Measurements from ENCODE around the gene GAA. TPM values are rescaled to one million over a fixed set of nuclear protein-coding genes. Genes with fewer than 3 reads are reported as not detected.
"Not testable (repeated sequence)": the region's sequence is repeated elsewhere in the genome, so short reads cannot be mapped to it uniquely, and the experiment has no call there.

GAA gene
- total RNA-seq, 1 donor from 2014 or later: 19.6 TPM

GRCh38 chr17:80084773-80085172 lies 16.6 kb upstream of the GAA start:
- Mint-ChIP-seq H3K9me3 (no peaks in the 10 kb centered on the region), H3K27ac (no peak overlapping the region), H3K36me3 (ENCODE audit: low read depth) (no peaks in the 10 kb centered on the region), H3K4me3 (no peak overlapping the region), H3K27me3 (peaks cover 2% of the 10 kb centered on the region), H3K4me1 (peaks cover 2% of the 10 kb centered on the region)
- intact Hi-C loops (cut with micrococcal nuclease): loop anchor here (5.0 kb wide), 1 partner anchor 63 kb away; the partner anchor contains the start of gene EIF4A3
- CTCF ChIA-PET: interaction anchor here (1.0 to 1.5 kb wide), 2 partner anchors 17 to 76 kb away, joined by 3 to 4 read pairs; partner anchors contain the start of gene GAA
- POLR2A ChIA-PET: no interaction called here
- ATAC-seq (ENCODE audit: low read depth) (no peak), DNase-seq (no peak)
- no peak for TF ChIP-seq CTCF (IDR thresholded peaks at IDR 0.05)

GRCh38 chr17:80086081-80086480 lies 15.3 kb upstream of the GAA start:
- Mint-ChIP-seq H3K27me3 (peaks cover 2% of the 10 kb centered on the region), H3K36me3 (ENCODE audit: low read depth) (no peaks in the 10 kb centered on the region), H3K4me1 (peaks cover 2% of the 10 kb centered on the region), H3K4me3 (no peak overlapping the region), H3K27ac (no peak overlapping the region), H3K9me3 (no peaks in the 10 kb centered on the region)
- no peak for TF ChIP-seq CTCF (IDR thresholded peaks at IDR 0.05)
- DNase-seq (no peak), ATAC-seq (ENCODE audit: low read depth) (no peak)
- CTCF ChIA-PET: interaction anchor here (1.4 kb wide), 1 partner anchor 297 kb away, joined by 4 read pairs; no protein-coding TSS in a partner anchor
- intact Hi-C loops (cut with micrococcal nuclease): no loop called here
- POLR2A ChIA-PET: no interaction called here

- no peak for TF ChIP-seq CTCF (IDR thresholded peaks at IDR 0.05)
- H3K4me1 Mint-ChIP-seq: peaks cover 2% of the 10 kb centered on the region
- H3K9me3 Mint-ChIP-seq: no peaks in the 10 kb centered on the region
- ChIA-PET POLR2A (interaction anchor here (1.3 kb wide), 1 partner anchor 15 kb away, joined by 3 read pairs; the partner anchor contains the start of gene GAA), CTCF (interaction anchor here (1.4 kb wide), 1 partner anchor 297 kb away, joined by 4 read pairs; no protein-coding TSS in a partner anchor)
- DNase-seq (no peak), ATAC-seq (ENCODE audit: low read depth) (no peak)
- H3K27me3 Mint-ChIP-seq: peaks cover 2% of the 10 kb centered on the region
- no peak overlapping the region for H3K27ac Mint-ChIP-seq
- intact Hi-C loops (cut with micrococcal nuclease): no loop called here
- H3K4me3 Mint-ChIP-seq: no peak overlapping the region
- H3K36me3 Mint-ChIP-seq (ENCODE audit: low read depth): no peaks in the 10 kb centered on the region
Measured at GRCh38 chr17:80086616-80087015, 14.8 kb upstream of the GAA start.

- H3K4me3 Mint-ChIP-seq: no peak overlapping the region
- no peak for TF ChIP-seq CTCF (IDR thresholded peaks at IDR 0.05)
- DNase-seq (no peak), ATAC-seq (ENCODE audit: low read depth) (no peak)
- peaks cover 2% of the 10 kb centered on the region for H3K4me1 Mint-ChIP-seq
- POLR2A ChIA-PET: interaction anchor here (1.3 kb wide), 1 partner anchor 14 kb away, joined by 3 read pairs; the partner anchor contains the start of gene GAA
- H3K9me3 Mint-ChIP-seq: no peaks in the 10 kb centered on the region
- CTCF ChIA-PET: interaction anchor here (1.4 kb wide), 1 partner anchor 298 kb away, joined by 4 read pairs; no protein-coding TSS in a partner anchor
- intact Hi-C loops (cut with micrococcal nuclease): no loop called here
- no peak overlapping the region for H3K27ac Mint-ChIP-seq
- peaks cover 2% of the 10 kb centered on the region for H3K27me3 Mint-ChIP-seq
- H3K36me3 Mint-ChIP-seq (ENCODE audit: low read depth): no peaks in the 10 kb centered on the region
Measured at GRCh38 chr17:80087346-80088265, 13.8 kb upstream of the GAA start.

- no peaks in the 10 kb centered on the region for H3K9me3 Mint-ChIP-seq
- ChIA-PET CTCF (no interaction called here), POLR2A (no interaction called here)
- no peak for TF ChIP-seq CTCF (IDR thresholded peaks at IDR 0.05)
- intact Hi-C loops (cut with micrococcal nuclease): no loop called here
- H3K36me3 Mint-ChIP-seq (ENCODE audit: low read depth): no peaks in the 10 kb centered on the region
- ATAC-seq (ENCODE audit: low read depth): no peak
- H3K27me3 Mint-ChIP-seq: peaks cover 2% of the 10 kb centered on the region
- H3K4me1 Mint-ChIP-seq: no peaks in the 10 kb centered on the region
- H3K27ac Mint-ChIP-seq: no peak overlapping the region
- H3K4me3 Mint-ChIP-seq: no peak overlapping the region
- DNase-seq: no peak
Measured at GRCh38 chr17:80089762-80090161, 11.6 kb upstream of the GAA start.

GRCh38 chr17:80090164-80090563 lies 11.2 kb upstream of the GAA start:
- POLR2A ChIA-PET; H3K4me3 Mint-ChIP-seq; ATAC-seq (ENCODE audit: low read depth); H3K27me3 Mint-ChIP-seq; intact Hi-C loops (cut with micrococcal nuclease); H3K27ac Mint-ChIP-seq; H3K36me3 Mint-ChIP-seq (ENCODE audit: low read depth); DNase-seq; H3K9me3 Mint-ChIP-seq; H3K4me1 Mint-ChIP-seq: not testable (repeated sequence)
- CTCF ChIA-PET: interaction anchor here (3.1 kb wide), 1 partner anchor 11 kb away, joined by 9 read pairs; the partner anchor contains the start of gene GAA

Data from activated B cell treated with CpG ODN at 0.5 μM for 24 hours (primary cell).